NCI-H2081 treated with DMSO at 0.1 percent for 48 hours (cell line): ENCODE measurements around the gene EDARADD.
A peak's percentile ranks its signal among the peaks of the same experiment; 100 is the strongest.
"Not testable (repeated sequence)": the region's sequence is repeated elsewhere in the genome, so short reads cannot be mapped to it uniquely, and the experiment has no call there.

Source experiments
- DNase-seq: peaks from one replicate; lab custom pipeline; 2025; lab: John Stamatoyannopoulos, UW

EDARADD gene

GRCh38 chr1:236489161-236489560, 95.1 kb downstream of the EDARADD start:
- DNase-seq, result not testable (repeated sequence)

GRCh38 chr1:236489710-236490377, 95.8 kb downstream of the EDARADD start:
- peak; percentile 72 for DNase-seq

- DNase-seq, result no peak
Observed at GRCh38 chr1:236491469-236492136, 97.5 kb downstream of the EDARADD start.

GRCh38 chr1:236492378-236492777, 98.3 kb downstream of the EDARADD start:
- DNase-seq, result no peak

GRCh38 chr1:236494082-236494481, 100.0 kb downstream of the EDARADD start:
- no peak for DNase-seq

GRCh38 chr1:236494586-236495466, 100.7 kb downstream of the EDARADD start:
- DNase-seq, result no peak

GRCh38 chr1:236495467-236496112, 101.5 kb downstream of the EDARADD start:
- no peak for DNase-seq

- no peak for DNase-seq
Observed at GRCh38 chr1:236497908-236498307, 103.8 kb downstream of the EDARADD start.

- no peak for DNase-seq
Observed at GRCh38 chr1:236501093-236501492, 107.0 kb downstream of the EDARADD start.

- no peak for DNase-seq
Observed at GRCh38 chr1:236502579-236502971, 108.5 kb downstream of the EDARADD start.

- DNase-seq, result no peak
Observed at GRCh38 chr1:236502972-236503639, 109.0 kb downstream of the EDARADD start.

- DNase-seq, result not testable (repeated sequence)
Observed at GRCh38 chr1:236504338-236504737, 110.3 kb downstream of the EDARADD start.

GRCh38 chr1:236507022-236507700, 113.1 kb downstream of the EDARADD start:
- DNase-seq, result peak; percentile 60

- no peak for DNase-seq
Observed at GRCh38 chr1:236508593-236509027, 114.5 kb downstream of the EDARADD start.

- no peak for DNase-seq
Observed at GRCh38 chr1:236509203-236509602, 115.1 kb downstream of the EDARADD start.

- DNase-seq, result no peak
Observed at GRCh38 chr1:236509647-236510401, 115.7 kb downstream of the EDARADD start.

GRCh38 chr1:236511735-236512418, 117.8 kb downstream of the EDARADD start:
- DNase-seq, result no peak

GRCh38 chr1:236514703-236515442, 120.8 kb downstream of the EDARADD start:
- DNase-seq, result peak; percentile 93

GRCh38 chr1:236515443-236515958, 121.4 kb downstream of the EDARADD start:
- DNase-seq, result peak; percentile 93
